Keratinocyte (primary cell): ENCODE data around the gene RAB3IL1. TPM values are rescaled to one million over a fixed set of nuclear protein-coding genes. Genes with fewer than 3 reads are reported as not detected.

Source experiments
- DNase-seq: peaks from one replicate; pipeline ENCODE4 v3.0.0-alpha.2; 2011; ENCODE audit warnings: low read depth, missing footprints, low spot score
- FAIRE-seq: peaks from 2 replicates; lab custom pipeline; 2011; peaks lifted over from hg19 to GRCh38; lab: Jason Lieb, UNC
- H2AFZ ChIP-seq: 2 replicates; pipeline ENCODE4 v1.6.0; 2012; ENCODE audit warnings: low read length, control low read depth, inconsistent platforms; ENCODE audit not compliant: control insufficient read depth
- H3K27ac ChIP-seq: 2 replicates; pipeline ENCODE4 v1.5.1; 2011; ENCODE audit warnings: low read length; ENCODE audit not compliant: control insufficient read depth, insufficient read depth
- H3K27me3 ChIP-seq: 3 replicates; pipeline ENCODE4 v1.6.0; 2011; ENCODE audit warnings: low read length; ENCODE audit not compliant: control insufficient read depth, insufficient read depth; ENCODE audit errors: extremely low read depth
- H3K36me3 ChIP-seq, 2 experiments: 2 replicates in 1 of 2; 3 replicates in 1 of 2; pipeline ENCODE4 v1.5.1; 2011; ENCODE audit warnings: low read length in 2 of 2, mild to moderate bottlenecking in 1 of 2; ENCODE audit not compliant: control insufficient read depth in 2 of 2, insufficient read depth in 2 of 2; ENCODE audit errors: extremely low read depth in 1 of 2
- H3K4me1 ChIP-seq: 3 replicates; pipeline ENCODE4 v1.5.1; 2011; ENCODE audit warnings: low read length; ENCODE audit not compliant: control insufficient read depth, insufficient read depth; ENCODE audit errors: extremely low read depth
- H3K4me2 ChIP-seq: 3 replicates; pipeline ENCODE4 v1.6.0; 2011; ENCODE audit warnings: low read depth, low read length; ENCODE audit not compliant: control insufficient read depth, insufficient read depth; ENCODE audit errors: extremely low read depth
- H3K4me3 ChIP-seq, 3 experiments: fragments of 200-600 bp in 1 of 3; sonication (generic) in 1 of 3; 2 replicates in 2 of 3; 3 replicates in 1 of 3; pipeline ENCODE4 v1.5.1; 2011 to 2016; ENCODE audit warnings: low read length in 3 of 3, mild to moderate bottlenecking in 3 of 3, control low read depth in 2 of 3, inconsistent platforms in 1 of 3, low read depth in 1 of 3, mixed read lengths in 1 of 3, mixed run types in 1 of 3, moderate library complexity in 1 of 3; ENCODE audit not compliant: control insufficient read depth in 2 of 3, insufficient read depth in 2 of 3; ENCODE audit errors: extremely low read depth in 1 of 3
- H3K79me2 ChIP-seq: 2 replicates; pipeline ENCODE4 v1.6.0; 2012; ENCODE audit warnings: low read length; ENCODE audit not compliant: control insufficient read depth, insufficient read depth
- H3K9ac ChIP-seq: 3 replicates; pipeline ENCODE4 v1.6.0; 2011; ENCODE audit warnings: low read length; ENCODE audit not compliant: control insufficient read depth, insufficient read depth; ENCODE audit errors: extremely low read depth
- H3K9me1 ChIP-seq: 3 replicates; pipeline ENCODE4 v1.6.0; 2011; ENCODE audit warnings: low read length; ENCODE audit not compliant: control insufficient read depth, insufficient read depth; ENCODE audit errors: extremely low read depth
- H3K9me3 ChIP-seq: 2 replicates; pipeline ENCODE4 v1.5.1; 2012; ENCODE audit warnings: low read depth, low read length; ENCODE audit not compliant: control insufficient read depth
- H4K20me1 ChIP-seq: 3 replicates; pipeline ENCODE4 v1.6.0; 2011; ENCODE audit warnings: low read length; ENCODE audit not compliant: control insufficient read depth, insufficient read depth; ENCODE audit errors: extremely low read depth
- CTCF ChIP-seq, 3 experiments: IDR thresholded peaks in 1 of 3; conservative IDR thresholded peaks in 1 of 3; optimal IDR thresholded peaks in 1 of 3; 2 replicates in 2 of 3; 3 replicates in 1 of 3; pipeline versions ENCODE3 to v1.5.1; 2011; ENCODE audit warnings: low read length in 3 of 3, mild to moderate bottlenecking in 3 of 3, moderate library complexity in 2 of 3, control low read depth in 1 of 3, inconsistent platforms in 1 of 3; ENCODE audit not compliant: insufficient read depth in 2 of 3; ENCODE audit errors: extremely low read depth in 1 of 3
- EZH2 ChIP-seq: IDR thresholded peaks from one replicate; pipeline ENCODE4 v1.6.1; 2012; ENCODE audit warnings: inconsistent platforms, mild to moderate bottlenecking, low read length, moderate library complexity
- dilution Hi-C: fragments of 300-500 bp; cut with MboI; formaldehyde crosslinking; loops from one replicate; pipeline ENCODE4 v1.7.0; 2020; ENCODE audit warnings: low sequenced_read_pairs; ENCODE audit not compliant: extremely low pct_ligation_motif_present
- polyA plus RNA-seq, 5 experiments: library from polyadenylated mRNA; depleted of rRNA in 3 of 5; stranded (reverse) in 3 of 5; stranded (forward) in 1 of 5; unstranded in 1 of 5; fragments of >200 nt; gene quantifications; 1 replicate in 1 of 5; 2 replicates in 3 of 5; 3 replicates in 1 of 5; pipeline versions ENCODE4 v1.2.1 to v1.2.3, GENCODE V29; 2011 to 2012; ENCODE audit warnings: missing spikeins in 2 of 5, low read depth in 1 of 5, low replicate concordance in 1 of 5

The RAB3IL1 gene
- polyA plus RNA-seq, 1 donor (not counting 4 experiments of a cell fraction or from before 2014, with no cell fraction given), result 0.31 TPM

DNA sequence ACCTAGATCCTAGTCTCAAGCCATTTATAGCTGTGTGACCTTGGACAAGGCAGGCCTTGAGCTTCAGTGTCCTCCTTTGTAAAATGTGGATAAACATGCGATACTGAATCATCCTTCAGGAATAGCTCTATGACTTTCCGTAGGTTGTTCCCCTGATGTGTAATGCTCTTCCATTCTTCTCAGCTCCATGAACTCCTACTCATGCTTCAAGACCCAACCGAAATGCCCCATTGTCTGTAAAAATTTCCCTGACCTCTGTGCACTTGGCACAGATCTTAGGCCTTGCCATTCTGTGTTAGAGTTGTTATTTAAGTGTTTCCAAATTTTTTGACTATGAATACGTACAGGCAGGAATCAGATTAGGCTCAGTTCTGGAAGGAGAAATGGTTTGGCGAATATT lies 29.5 kb upstream of the RAB3IL1 start:
- dilution Hi-C loops, result no loop called here
- Histone ChIP-seq H3K27ac (no peak overlapping the region), H3K9me3 (no peaks in the 10 kb centered on the region), H3K36me3 (no peaks in the 10 kb centered on the region), H3K27me3 (no peaks in the 10 kb centered on the region), H3K79me2 (no peaks in the 10 kb centered on the region), H4K20me1 (no peaks in the 10 kb centered on the region), H3K9ac (no peak overlapping the region), H3K9me1 (no peaks in the 10 kb centered on the region), H2AFZ (no peak overlapping the region), H3K4me3 (no peak overlapping the region), H3K4me2 (no peak overlapping the region), H3K4me1 (no peaks in the 10 kb centered on the region)
- no peak for FAIRE-seq
- no peak for DNase-seq
- TF ChIP-seq CTCF (optimal IDR thresholded peaks at IDR 0.05 in 1 of 3, IDR thresholded peaks at IDR 0.05 in 1 of 3, conservative IDR thresholded peaks at IDR 0.05 in 1 of 3; ENCODE audit: extremely low read depth in 1 of 3, insufficient read depth in 2 of 3, low read length in 3 of 3) (no peak), EZH2 (no peak)

- H3K9ac ChIP-seq, result no peak overlapping the region
- no peak overlapping the region for H3K4me3 ChIP-seq
- no peaks in the 10 kb centered on the region for H4K20me1 ChIP-seq
- TF ChIP-seq CTCF (optimal IDR thresholded peaks at IDR 0.05 in 1 of 3, IDR thresholded peaks at IDR 0.05 in 1 of 3, conservative IDR thresholded peaks at IDR 0.05 in 1 of 3; ENCODE audit: extremely low read depth in 1 of 3, insufficient read depth in 2 of 3, low read length in 3 of 3), result no peak
- H3K9me1 ChIP-seq, result no peaks in the 10 kb centered on the region
- DNase-seq, result no peak
- FAIRE-seq, result no peak
- no peak overlapping the region for H2AFZ ChIP-seq
- no peaks in the 10 kb centered on the region for H3K79me2 ChIP-seq
- H3K4me1 ChIP-seq, result no peaks in the 10 kb centered on the region
- H3K9me3 ChIP-seq, result no peaks in the 10 kb centered on the region
- dilution Hi-C loops, result no loop called here
- H3K36me3 ChIP-seq, result no peaks in the 10 kb centered on the region
- no peak overlapping the region for H3K27ac ChIP-seq
- H3K4me2 ChIP-seq, result no peak overlapping the region
- H3K27me3 ChIP-seq, result no peaks in the 10 kb centered on the region
These were observed 27.8 kb upstream of the RAB3IL1 start for GRCh38 chr11:61945191-61945590.
